Vagina (tissue), 2 donors: Measurements from ENCODE around the gene ENO3.

Source experiments
- POLR2A ChIP-seq, 2 donors: fragments of 450-650 bp; IDR thresholded peaks; one replicate each; pipeline ENCODE4 v1.6.1; 2017; ENCODE audit warnings: antibody characterized with exemption in 2 of 2, mild to moderate bottlenecking in 2 of 2, moderate library complexity in 2 of 2
- TF ChIP-seq, protein P1 (sequence below), 3 experiments: fragments of 450-650 bp in 2 of 3; fragments of 200-600 bp in 1 of 3; sonication (generic) in 1 of 3; IDR thresholded peaks; one replicate each; pipeline ENCODE4 v1.5.1; 2017 to 2019; ENCODE audit warnings: antibody characterized with exemption in 3 of 3, mild to moderate bottlenecking in 2 of 3, moderate library complexity in 2 of 3

DNA sequence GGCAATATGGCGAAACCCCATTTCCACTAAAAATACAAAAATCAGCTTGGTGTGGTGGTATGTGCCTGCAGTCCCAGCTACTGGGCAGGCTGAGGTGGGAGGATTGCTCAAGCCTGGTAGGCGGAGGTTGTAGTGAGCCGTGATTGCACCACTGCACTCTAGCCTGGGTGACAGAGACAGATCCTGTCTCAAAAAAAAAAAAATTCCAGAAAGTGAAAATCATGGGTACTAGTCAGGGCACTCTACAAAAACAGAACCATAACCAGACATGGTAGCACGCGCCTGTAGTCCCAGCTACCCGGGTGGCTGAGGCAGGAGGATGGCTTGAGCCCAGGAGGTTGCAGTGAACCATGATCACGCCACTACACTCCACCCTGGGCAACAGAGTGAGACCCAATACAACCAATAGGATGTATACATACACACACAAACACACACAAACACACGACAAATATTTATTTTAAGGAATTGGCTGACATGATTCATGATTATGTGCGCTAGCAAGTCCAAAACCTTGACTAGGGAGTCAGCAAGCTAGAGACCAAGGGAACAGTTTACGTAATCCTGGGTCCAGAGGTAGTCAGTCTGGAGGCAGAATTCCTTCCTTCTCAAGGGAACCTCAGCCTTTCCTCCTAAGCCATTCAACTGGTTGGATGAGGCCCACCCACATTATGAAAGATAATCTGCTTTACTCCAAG lies 30.4 kb upstream of the ENO3 start:
- TF ChIP-seq, protein P1, sequence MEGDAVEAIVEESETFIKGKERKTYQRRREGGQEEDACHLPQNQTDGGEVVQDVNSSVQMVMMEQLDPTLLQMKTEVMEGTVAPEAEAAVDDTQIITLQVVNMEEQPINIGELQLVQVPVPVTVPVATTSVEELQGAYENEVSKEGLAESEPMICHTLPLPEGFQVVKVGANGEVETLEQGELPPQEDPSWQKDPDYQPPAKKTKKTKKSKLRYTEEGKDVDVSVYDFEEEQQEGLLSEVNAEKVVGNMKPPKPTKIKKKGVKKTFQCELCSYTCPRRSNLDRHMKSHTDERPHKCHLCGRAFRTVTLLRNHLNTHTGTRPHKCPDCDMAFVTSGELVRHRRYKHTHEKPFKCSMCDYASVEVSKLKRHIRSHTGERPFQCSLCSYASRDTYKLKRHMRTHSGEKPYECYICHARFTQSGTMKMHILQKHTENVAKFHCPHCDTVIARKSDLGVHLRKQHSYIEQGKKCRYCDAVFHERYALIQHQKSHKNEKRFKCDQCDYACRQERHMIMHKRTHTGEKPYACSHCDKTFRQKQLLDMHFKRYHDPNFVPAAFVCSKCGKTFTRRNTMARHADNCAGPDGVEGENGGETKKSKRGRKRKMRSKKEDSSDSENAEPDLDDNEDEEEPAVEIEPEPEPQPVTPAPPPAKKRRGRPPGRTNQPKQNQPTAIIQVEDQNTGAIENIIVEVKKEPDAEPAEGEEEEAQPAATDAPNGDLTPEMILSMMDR (IDR thresholded peaks at IDR 0.05) = no peak
- no peak for TF ChIP-seq POLR2A (IDR thresholded peaks at IDR 0.05)
